Measurements from ENCODE around the gene ANKFN1. TPM values are rescaled to one million over a fixed set of nuclear protein-coding genes. Genes with fewer than 3 reads are reported as not detected.
"Not testable (repeated sequence)": the region's sequence is repeated elsewhere in the genome, so short reads cannot be mapped to it uniquely, and the experiment has no call there.

The ANKFN1 gene
- total RNA-seq, 1 experiment from 2014 or later, result 0.10 TPM

- DNase-seq (ENCODE audit: low read depth), result no peak
- in situ Hi-C loops (cut with HindIII; ENCODE audit: low pct_unique_long_range_greater_than_20kb, low sequenced_read_pairs), result no loop called here
These were observed 91.1 kb downstream of the ANKFN1 start for GRCh38 chr17:56244268-56244890.

- DNase-seq (ENCODE audit: low read depth), result no peak
- in situ Hi-C loops (cut with HindIII; ENCODE audit: low pct_unique_long_range_greater_than_20kb, low sequenced_read_pairs), result no loop called here
These were observed 94.5 kb downstream of the ANKFN1 start for GRCh38 chr17:56247816-56248215.

GRCh38 chr17:56257075-56257474 lies 103.8 kb downstream of the ANKFN1 start:
- in situ Hi-C loops (cut with HindIII; ENCODE audit: low pct_unique_long_range_greater_than_20kb, low sequenced_read_pairs), result no loop called here
- no peak for DNase-seq (ENCODE audit: low read depth)

- DNase-seq (ENCODE audit: low read depth), result no peak
- in situ Hi-C loops (cut with HindIII; ENCODE audit: low pct_unique_long_range_greater_than_20kb, low sequenced_read_pairs), result no loop called here
These were observed 107.2 kb downstream of the ANKFN1 start for GRCh38 chr17:56260376-56261002.

GRCh38 chr17:56262803-56263202 lies 109.5 kb downstream of the ANKFN1 start:
- in situ Hi-C loops (cut with HindIII; ENCODE audit: low pct_unique_long_range_greater_than_20kb, low sequenced_read_pairs), result no loop called here
- no peak for DNase-seq (ENCODE audit: low read depth)

GRCh38 chr17:56269556-56270389 lies 116.5 kb downstream of the ANKFN1 start:
- in situ Hi-C loops (cut with HindIII; ENCODE audit: low pct_unique_long_range_greater_than_20kb, low sequenced_read_pairs), result no loop called here
- no peak for DNase-seq (ENCODE audit: low read depth)

GRCh38 chr17:56274491-56274890 lies 121.2 kb downstream of the ANKFN1 start:
- in situ Hi-C loops (cut with HindIII; ENCODE audit: low pct_unique_long_range_greater_than_20kb, low sequenced_read_pairs), result no loop called here
- no peak for DNase-seq (ENCODE audit: low read depth)

- in situ Hi-C loops (cut with HindIII; ENCODE audit: low pct_unique_long_range_greater_than_20kb, low sequenced_read_pairs), result no loop called here
- DNase-seq (ENCODE audit: low read depth), result no peak
These were observed 131.2 kb downstream of the ANKFN1 start for GRCh38 chr17:56284482-56284881.

- DNase-seq (ENCODE audit: low read depth); in situ Hi-C loops (cut with HindIII; ENCODE audit: low pct_unique_long_range_greater_than_20kb, low sequenced_read_pairs): not testable (repeated sequence)
These were observed 135.5 kb downstream of the ANKFN1 start for GRCh38 chr17:56288786-56289185.

- in situ Hi-C loops (cut with HindIII; ENCODE audit: low pct_unique_long_range_greater_than_20kb, low sequenced_read_pairs), result no loop called here
These were observed 136.0 kb downstream of the ANKFN1 start for GRCh38 chr17:56289321-56289720.

GRCh38 chr17:56290101-56290801 lies 137.0 kb downstream of the ANKFN1 start:
- DNase-seq (ENCODE audit: low read depth), result no peak
- in situ Hi-C loops (cut with HindIII; ENCODE audit: low pct_unique_long_range_greater_than_20kb, low sequenced_read_pairs), result no loop called here

More at GRCh38 chr17:56289321-56289720, 136.0 kb downstream of the ANKFN1 start:
- DNase-seq (ENCODE audit: low read depth), result no peak

- DNase-seq (ENCODE audit: low read depth), result no peak
These were observed 137.5 kb downstream of the ANKFN1 start for GRCh38 chr17:56290802-56291118.

GRCh38 chr17:56291226-56291805 lies 138.0 kb downstream of the ANKFN1 start:
- in situ Hi-C loops (cut with HindIII; ENCODE audit: low pct_unique_long_range_greater_than_20kb, low sequenced_read_pairs), result no loop called here
- DNase-seq (ENCODE audit: low read depth), result no peak

More at GRCh38 chr17:56290802-56291118, 137.5 kb downstream of the ANKFN1 start:
- in situ Hi-C loops (cut with HindIII; ENCODE audit: low pct_unique_long_range_greater_than_20kb, low sequenced_read_pairs), result no loop called here

GRCh38 chr17:56292010-56292409 lies 138.7 kb downstream of the ANKFN1 start:
- in situ Hi-C loops (cut with HindIII; ENCODE audit: low pct_unique_long_range_greater_than_20kb, low sequenced_read_pairs), result no loop called here
- DNase-seq (ENCODE audit: low read depth), result no peak

GRCh38 chr17:56292578-56292977 lies 139.3 kb downstream of the ANKFN1 start:
- no peak for DNase-seq (ENCODE audit: low read depth)
- in situ Hi-C loops (cut with HindIII; ENCODE audit: low pct_unique_long_range_greater_than_20kb, low sequenced_read_pairs), result no loop called here

- in situ Hi-C loops (cut with HindIII; ENCODE audit: low pct_unique_long_range_greater_than_20kb, low sequenced_read_pairs), result no loop called here
These were observed 143.9 kb downstream of the ANKFN1 start for GRCh38 chr17:56297184-56297583.

GRCh38 chr17:56298846-56299245 lies 145.6 kb downstream of the ANKFN1 start:
- in situ Hi-C loops (cut with HindIII; ENCODE audit: low pct_unique_long_range_greater_than_20kb, low sequenced_read_pairs), result no loop called here
- DNase-seq (ENCODE audit: low read depth), result no peak

More at GRCh38 chr17:56297184-56297583, 143.9 kb downstream of the ANKFN1 start:
- no peak for DNase-seq (ENCODE audit: low read depth)

- in situ Hi-C loops (cut with HindIII; ENCODE audit: low pct_unique_long_range_greater_than_20kb, low sequenced_read_pairs), result no loop called here
- DNase-seq (ENCODE audit: low read depth), result no peak
These were observed 146.9 kb downstream of the ANKFN1 start for GRCh38 chr17:56300144-56300543.

Data from Caki2 (cell line).